Stimulated activated CD4-positive, alpha-beta T cell treated with anti-CD3 and anti-CD28 coated beads, Interleukin-12 subunit alpha, Interleukin-12 subunit beta, amount 100 ng/mL, for 48 hours (primary cell): ENCODE data around the gene RNASEH2B.

Experiments used
- DNase-seq, 3 donors: peaks; one replicate each; pipeline ENCODE4 v3.0.0-alpha.2; 2020; ENCODE audit warnings: low read depth in 2 of 3, low spot score in 1 of 3

RNASEH2B gene

GRCh38 chr13:50993934-50994333 lies 84.3 kb downstream of the RNASEH2B start:
- DNase-seq, result no peak

GRCh38 chr13:50994651-50995050 lies 85.1 kb downstream of the RNASEH2B start:
- DNase-seq, result no peak

GRCh38 chr13:50995854-50996253 lies 86.3 kb downstream of the RNASEH2B start:
- no peak for DNase-seq

- no peak for DNase-seq
Measured at GRCh38 chr13:50998326-50998725, 88.7 kb downstream of the RNASEH2B start.

- DNase-seq, result no peak
Measured at GRCh38 chr13:50999641-51000040, 90.0 kb downstream of the RNASEH2B start.

- DNase-seq, result no peak
Measured at GRCh38 chr13:51000061-51000460, 90.5 kb downstream of the RNASEH2B start.

GRCh38 chr13:51000571-51001260 lies 91.1 kb downstream of the RNASEH2B start:
- DNase-seq, result no peak

GRCh38 chr13:51001335-51001734 lies 91.7 kb downstream of the RNASEH2B start:
- DNase-seq, result no peak

GRCh38 chr13:51002736-51003135 lies 93.1 kb downstream of the RNASEH2B start:
- DNase-seq, result no peak

GRCh38 chr13:51003642-51004041 lies 94.1 kb downstream of the RNASEH2B start:
- no peak for DNase-seq

GRCh38 chr13:51004111-51004865 lies 94.7 kb downstream of the RNASEH2B start:
- no peak for DNase-seq

- DNase-seq, result no peak
Measured at GRCh38 chr13:51004918-51005460, 95.4 kb downstream of the RNASEH2B start.

GRCh38 chr13:51005566-51005965 lies 96.0 kb downstream of the RNASEH2B start:
- no peak for DNase-seq
